Neuron (in vitro differentiated cells): ENCODE measurements around the gene MRPL38.

Source experiments
- H2AFZ ChIP-seq: one replicate; pipeline ENCODE4 v1.6.1; 2013; ENCODE audit warnings: low read depth, mild to moderate bottlenecking, inconsistent platforms, low read length, moderate library complexity
- H3K27me3 ChIP-seq: one replicate; pipeline ENCODE4 v1.6.1; 2013; ENCODE audit warnings: low read length; ENCODE audit not compliant: insufficient read depth
- H3K36me3 ChIP-seq: one replicate; pipeline ENCODE4 v1.6.1; 2013; ENCODE audit warnings: low read length; ENCODE audit not compliant: insufficient read depth
- H3K4me1 ChIP-seq: one replicate; pipeline ENCODE4 v1.6.1; 2013; ENCODE audit warnings: low read length; ENCODE audit not compliant: insufficient read depth
- H3K4me3 ChIP-seq: 2 replicates; pipeline ENCODE4 v1.5.1; 2013; ENCODE audit warnings: mild to moderate bottlenecking, low read length, moderate library complexity
- H3K9me3 ChIP-seq: one replicate; pipeline ENCODE4 v1.6.1; 2013; ENCODE audit warnings: low read length

The MRPL38 gene

DNA sequence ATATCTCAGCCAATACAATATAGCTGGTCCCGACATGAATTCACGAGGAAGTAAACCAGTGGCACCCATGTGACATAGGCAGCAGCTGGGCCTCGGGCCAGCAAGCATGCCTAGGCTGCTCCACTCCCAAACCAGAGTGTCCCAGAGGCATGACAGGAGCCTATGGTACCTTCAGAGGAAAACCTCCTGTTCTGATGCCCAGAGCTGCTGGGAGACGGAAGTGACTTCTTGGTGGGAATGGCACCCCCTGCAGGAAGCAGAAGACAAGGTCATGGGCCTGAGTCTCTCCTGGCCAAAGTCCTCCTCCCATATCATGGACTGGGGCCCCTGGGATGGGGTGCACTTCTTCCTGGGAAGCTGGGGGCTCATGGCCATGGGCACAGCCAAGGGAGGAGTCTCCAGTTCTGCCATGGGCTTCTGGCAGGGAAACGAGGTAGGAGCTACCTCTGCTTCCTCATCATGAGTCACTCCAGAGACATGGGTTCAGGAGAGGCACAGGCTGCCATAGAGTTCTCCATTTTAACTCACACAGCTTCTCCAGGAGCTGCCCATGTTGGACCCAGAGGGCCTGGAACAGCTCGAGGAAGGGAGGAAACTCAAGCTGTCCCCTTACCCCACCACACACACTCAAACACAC is 22.7 kb upstream of the MRPL38 start:
- Histone ChIP-seq H2AFZ (no peak overlapping the region), H3K4me3 (no peak overlapping the region), H3K9me3 (no peaks in the 10 kb centered on the region), H3K4me1 (no peaks in the 10 kb centered on the region), H3K27me3 (no peaks in the 10 kb centered on the region), H3K36me3 (peaks cover 20% of the 10 kb centered on the region)

DNA sequence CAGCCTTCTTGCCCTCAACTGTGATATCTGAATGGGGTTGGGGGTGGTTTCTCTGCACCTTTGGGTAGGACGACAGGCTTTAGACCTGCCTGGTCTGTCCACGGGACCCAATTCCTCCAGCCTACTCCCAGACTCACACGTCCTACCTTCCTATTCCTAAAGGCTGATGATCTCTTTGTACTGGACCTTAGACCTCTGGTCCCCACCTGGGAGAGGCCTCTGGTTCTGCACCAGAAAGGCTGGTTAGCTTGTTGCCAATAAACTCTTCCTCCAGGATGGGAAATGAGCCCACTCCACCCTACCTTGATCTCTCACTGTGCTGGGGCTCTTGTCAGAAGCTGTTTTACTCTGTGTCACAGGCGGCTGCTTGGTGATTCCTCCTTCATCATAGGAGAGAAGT is 21.8 kb upstream of the MRPL38 start:
- Histone ChIP-seq H3K36me3 (peaks cover 20% of the 10 kb centered on the region), H3K4me3 (no peak overlapping the region), H2AFZ (no peak overlapping the region), H3K27me3 (no peaks in the 10 kb centered on the region), H3K9me3 (no peaks in the 10 kb centered on the region), H3K4me1 (no peaks in the 10 kb centered on the region)

DNA sequence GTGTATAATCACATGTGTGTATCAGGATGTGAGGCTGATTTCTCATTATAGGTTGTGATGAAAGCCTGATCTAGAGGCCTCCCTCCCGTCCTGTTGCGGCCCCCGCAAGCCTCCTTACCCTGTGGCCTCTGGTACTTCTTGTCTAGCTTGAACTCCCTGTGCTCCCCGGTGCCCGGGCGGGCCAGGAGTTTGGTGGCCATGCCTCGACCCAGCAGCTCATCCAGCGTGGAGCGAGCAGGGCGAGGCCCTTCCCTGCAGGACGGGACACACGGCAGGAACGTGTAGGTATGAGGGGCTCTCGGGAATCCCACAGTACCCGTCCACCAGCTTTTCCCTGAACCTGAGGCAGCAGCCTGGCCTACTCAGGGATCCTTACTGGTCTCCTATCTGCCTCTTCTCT is 21.2 kb upstream of the MRPL38 start:
- H3K36me3 ChIP-seq = peaks cover 20% of the 10 kb centered on the region
- no peaks in the 10 kb centered on the region for H3K9me3 ChIP-seq
- no peak overlapping the region for H2AFZ ChIP-seq
- no peaks in the 10 kb centered on the region for H3K4me1 ChIP-seq
- no peak overlapping the region for H3K4me3 ChIP-seq
- H3K27me3 ChIP-seq = no peaks in the 10 kb centered on the region

DNA sequence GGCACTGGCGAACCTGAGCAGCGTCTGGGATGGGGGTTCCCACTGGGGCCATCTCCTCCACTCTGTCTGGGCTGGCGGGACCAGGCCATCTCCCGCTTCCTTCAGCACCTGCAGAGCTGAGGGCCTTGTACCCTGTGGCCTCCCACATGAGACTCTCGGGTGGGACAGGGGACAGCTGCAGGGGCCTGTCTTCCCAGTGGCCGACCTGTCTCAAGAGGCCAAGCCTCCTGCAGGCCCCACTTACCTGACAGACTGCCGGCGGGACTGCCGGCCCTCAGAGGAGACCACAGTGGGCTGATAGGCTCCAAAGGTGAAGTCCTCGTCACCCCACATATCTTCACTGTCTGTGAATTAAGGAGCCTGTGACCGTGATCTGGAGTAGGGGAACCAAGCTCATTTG is 20.4 kb upstream of the MRPL38 start:
- no peaks in the 10 kb centered on the region for H3K9me3 ChIP-seq
- peaks cover 20% of the 10 kb centered on the region for H3K36me3 ChIP-seq
- no peak overlapping the region for H3K4me3 ChIP-seq
- H3K4me1 ChIP-seq = no peaks in the 10 kb centered on the region
- no peak overlapping the region for H2AFZ ChIP-seq
- no peaks in the 10 kb centered on the region for H3K27me3 ChIP-seq

GRCh38 chr17:75922963-75923874 is 18.5 kb upstream of the MRPL38 start:
- H3K36me3 ChIP-seq = peaks cover 20% of the 10 kb centered on the region
- H3K9me3 ChIP-seq = no peaks in the 10 kb centered on the region
- no peak overlapping the region for H2AFZ ChIP-seq
- H3K4me3 ChIP-seq = no peak overlapping the region
- no peaks in the 10 kb centered on the region for H3K4me1 ChIP-seq
- H3K27me3 ChIP-seq = no peaks in the 10 kb centered on the region

- Histone ChIP-seq H2AFZ (no peak overlapping the region), H3K4me3 (no peak overlapping the region), H3K27me3 (no peaks in the 10 kb centered on the region), H3K4me1 (no peaks in the 10 kb centered on the region), H3K36me3 (peaks cover 23% of the 10 kb centered on the region), H3K9me3 (no peaks in the 10 kb centered on the region)
These were observed 17.7 kb upstream of the MRPL38 start for GRCh38 chr17:75922173-75922961.

- H3K9me3 ChIP-seq = no peaks in the 10 kb centered on the region
- no peaks in the 10 kb centered on the region for H3K27me3 ChIP-seq
- no peak overlapping the region for H3K4me3 ChIP-seq
- H3K36me3 ChIP-seq = peaks cover 23% of the 10 kb centered on the region
- no peak overlapping the region for H2AFZ ChIP-seq
- H3K4me1 ChIP-seq = no peaks in the 10 kb centered on the region
These were observed 16.9 kb upstream of the MRPL38 start for GRCh38 chr17:75921596-75921995.

GRCh38 chr17:75920045-75920560 is 15.4 kb upstream of the MRPL38 start:
- H3K27me3 ChIP-seq = no peaks in the 10 kb centered on the region

GRCh38 chr17:75919611-75920010 is 14.9 kb upstream of the MRPL38 start:
- Histone ChIP-seq H3K4me1 (no peaks in the 10 kb centered on the region), H2AFZ (no peak overlapping the region), H3K27me3 (no peaks in the 10 kb centered on the region), H3K36me3 (peaks cover 8% of the 10 kb centered on the region), H3K9me3 (no peaks in the 10 kb centered on the region), H3K4me3 (no peak overlapping the region)

More at GRCh38 chr17:75920045-75920560, 15.4 kb upstream of the MRPL38 start:
- no peak overlapping the region for H2AFZ ChIP-seq
- no peak overlapping the region for H3K4me3 ChIP-seq
- no peaks in the 10 kb centered on the region for H3K4me1 ChIP-seq
- H3K9me3 ChIP-seq = no peaks in the 10 kb centered on the region
- H3K36me3 ChIP-seq = peaks cover 12% of the 10 kb centered on the region

DNA sequence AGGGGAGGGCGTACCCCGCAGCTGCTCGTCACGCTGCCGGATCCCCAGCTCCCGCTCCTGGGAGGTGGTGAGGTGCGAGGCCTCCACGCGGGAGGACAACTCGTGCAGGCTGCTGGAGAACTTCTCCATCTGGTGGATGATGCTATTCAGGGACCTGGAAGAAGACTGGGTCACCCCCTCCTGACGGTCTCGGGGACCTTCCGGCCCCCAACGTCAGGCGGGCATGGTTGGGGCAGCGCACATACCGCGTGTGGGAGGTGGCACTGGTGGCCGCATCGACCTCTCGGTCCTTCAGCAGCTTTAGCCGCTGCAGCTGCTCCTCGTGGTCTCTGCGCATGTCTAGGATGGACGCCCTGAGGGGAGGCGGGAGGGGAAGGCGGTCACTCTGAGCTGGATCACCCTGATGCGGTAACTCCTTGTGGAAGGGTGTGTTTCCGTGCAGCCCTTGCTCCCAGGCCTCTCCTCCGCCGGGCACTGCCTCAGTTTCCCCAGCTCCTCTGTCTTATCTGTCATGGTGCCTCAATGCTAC is 13.3 kb upstream of the MRPL38 start:
- no peak overlapping the region for H3K4me3 ChIP-seq
- no peak overlapping the region for H2AFZ ChIP-seq
- H3K4me1 ChIP-seq = no peaks in the 10 kb centered on the region
- peaks cover 14% of the 10 kb centered on the region for H3K36me3 ChIP-seq
- H3K27me3 ChIP-seq = no peaks in the 10 kb centered on the region
- H3K9me3 ChIP-seq = no peaks in the 10 kb centered on the region

DNA sequence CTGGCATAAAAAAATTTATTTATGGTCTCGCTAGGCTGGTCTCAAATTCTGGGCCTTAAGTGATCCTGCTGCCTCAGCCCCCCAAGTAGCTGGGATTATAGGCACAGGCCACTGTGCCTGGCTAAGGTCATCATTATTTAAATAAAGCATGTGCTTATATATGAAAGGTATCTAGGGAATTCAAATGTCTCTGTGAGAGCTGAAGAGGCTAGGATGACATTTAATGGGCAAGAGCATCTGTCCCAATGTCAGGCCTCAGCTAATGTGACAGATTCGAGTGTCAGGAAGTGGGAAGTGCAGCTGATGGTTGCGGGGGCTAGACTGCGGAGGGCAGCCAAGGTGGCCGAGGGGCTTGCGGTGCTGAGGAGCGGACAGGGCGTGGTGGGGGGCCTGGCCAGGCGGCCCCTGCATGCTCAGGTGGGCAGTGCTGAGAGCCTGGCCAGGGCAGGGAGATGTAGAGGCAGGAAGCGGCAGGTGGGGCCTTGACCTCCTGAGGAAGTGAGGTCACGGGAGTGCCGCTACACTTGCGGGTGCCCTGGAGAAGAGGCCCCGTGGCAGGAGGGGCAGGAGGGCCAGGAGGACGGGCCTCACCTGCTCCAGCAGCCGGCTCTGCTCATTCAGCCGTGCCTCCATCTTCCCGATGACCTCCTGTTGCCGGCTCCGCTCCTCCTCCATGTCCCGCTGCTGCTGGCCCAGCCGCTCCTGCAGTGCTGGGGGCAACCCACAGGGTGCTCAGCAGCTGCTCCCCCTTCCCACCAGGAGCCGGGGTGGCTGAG is 12.6 kb upstream of the MRPL38 start:
- Histone ChIP-seq H3K36me3 (peaks cover 10% of the 10 kb centered on the region), H2AFZ (no peak overlapping the region), H3K9me3 (no peaks in the 10 kb centered on the region), H3K4me1 (no peaks in the 10 kb centered on the region), H3K27me3 (no peaks in the 10 kb centered on the region), H3K4me3 (no peak overlapping the region)

- Histone ChIP-seq H3K4me3 (no peak overlapping the region), H2AFZ (no peak overlapping the region), H3K9me3 (no peaks in the 10 kb centered on the region), H3K36me3 (peaks cover 14% of the 10 kb centered on the region), H3K27me3 (no peaks in the 10 kb centered on the region), H3K4me1 (no peaks in the 10 kb centered on the region)
These were observed 10.6 kb upstream of the MRPL38 start for GRCh38 chr17:75915268-75915667.
